H9 (cell line): ENCODE results near the gene TEDDM1. TPM values are rescaled to one million over a fixed set of nuclear protein-coding genes. Genes with fewer than 3 reads are reported as not detected.

Source experiments
- DNase-seq: peaks from one replicate; pipeline ENCODE4 v3.0.0-alpha.2; 2017
- H2AFZ ChIP-seq: one replicate; pipeline ENCODE4 v1.6.1; 2013; ENCODE audit warnings: mild to moderate bottlenecking, low read length, control low read depth, moderate library complexity
- H2AK5ac ChIP-seq: 2 replicates; pipeline ENCODE4 v1.6.1; 2013; ENCODE audit warnings: low read length, control low read depth, mixed read lengths; ENCODE audit not compliant: insufficient read length
- H2BK120ac ChIP-seq: one replicate; pipeline ENCODE4 v1.6.1; 2013; ENCODE audit warnings: low read depth, mild to moderate bottlenecking, low read length, control low read depth, inconsistent platforms; ENCODE audit not compliant: poor library complexity, severe bottlenecking
- H2BK12ac ChIP-seq: 2 replicates; pipeline ENCODE4 v1.6.1; 2013; ENCODE audit warnings: low read length, control low read depth, mixed read lengths, low read depth; ENCODE audit not compliant: insufficient read length
- H2BK15ac ChIP-seq: 2 replicates; pipeline ENCODE4 v1.6.1; 2013; ENCODE audit warnings: low read depth, low read length, control low read depth
- H2BK20ac ChIP-seq: one replicate; pipeline ENCODE4 v1.6.1; 2013; ENCODE audit warnings: low read depth, mild to moderate bottlenecking, low read length, control low read depth, inconsistent platforms; ENCODE audit not compliant: poor library complexity, severe bottlenecking
- H2BK5ac ChIP-seq: 2 replicates; pipeline ENCODE4 v1.6.1; 2013; ENCODE audit warnings: low read length, control low read depth, mixed read lengths; ENCODE audit not compliant: insufficient read length
- H3K14ac ChIP-seq: 2 replicates; pipeline ENCODE4 v1.6.1; 2013; ENCODE audit warnings: low read length, control low read depth; ENCODE audit not compliant: insufficient read depth
- H3K18ac ChIP-seq: 2 replicates; pipeline ENCODE4 v1.6.1; 2013; ENCODE audit warnings: low read depth, mild to moderate bottlenecking, mixed read lengths, low read length, control low read depth; ENCODE audit not compliant: insufficient read length
- H3K23ac ChIP-seq: 2 replicates; pipeline ENCODE4 v1.6.1; 2013; ENCODE audit warnings: low read length, control low read depth, mixed read lengths, low read depth; ENCODE audit not compliant: insufficient read length
- H3K23me2 ChIP-seq: 2 replicates; pipeline ENCODE4 v1.6.1; 2013; ENCODE audit warnings: low read depth, mild to moderate bottlenecking, mixed read lengths, low read length, control low read depth; ENCODE audit not compliant: insufficient read length, poor library complexity, severe bottlenecking
- H3K27ac ChIP-seq: 2 replicates; pipeline ENCODE4 v1.5.1; 2013; ENCODE audit warnings: low read length, control low read depth, mixed read lengths, low read depth; ENCODE audit not compliant: insufficient read length
- H3K27me3 ChIP-seq: 2 replicates; pipeline ENCODE4 v1.6.1; 2013; ENCODE audit warnings: low read length, control low read depth, inconsistent platforms; ENCODE audit not compliant: insufficient read depth
- H3K4ac ChIP-seq: 2 replicates; pipeline ENCODE4 v1.6.1; 2013; ENCODE audit warnings: low read depth, mild to moderate bottlenecking, control low read depth, inconsistent platforms, low read length, moderate library complexity
- H3K4me1 ChIP-seq: 2 replicates; pipeline ENCODE4 v1.6.1; 2013; ENCODE audit warnings: low read length, control low read depth, inconsistent platforms; ENCODE audit not compliant: insufficient read depth
- H3K4me2 ChIP-seq: 2 replicates; pipeline ENCODE4 v1.6.1; 2013; ENCODE audit warnings: low read length, control low read depth, mixed read lengths; ENCODE audit not compliant: insufficient read length, insufficient read depth
- H3K56ac ChIP-seq: 2 replicates; pipeline ENCODE4 v1.6.1; 2013; ENCODE audit warnings: low read depth, mild to moderate bottlenecking, mixed read lengths, low read length, control low read depth; ENCODE audit not compliant: insufficient read length
- H3K79me1 ChIP-seq: 2 replicates; pipeline ENCODE4 v1.6.1; 2013; ENCODE audit warnings: low read depth, mild to moderate bottlenecking, moderate library complexity, low read length, control low read depth, inconsistent platforms; ENCODE audit not compliant: insufficient read depth, poor library complexity, severe bottlenecking
- H3K79me2 ChIP-seq: 2 replicates; pipeline ENCODE4 v1.6.1; 2013; ENCODE audit warnings: low read length, control low read depth, inconsistent platforms; ENCODE audit not compliant: insufficient read depth
- H3K9ac ChIP-seq: 2 replicates; pipeline ENCODE4 v1.6.1; 2013; ENCODE audit warnings: low read length, control low read depth, mixed read lengths; ENCODE audit not compliant: insufficient read length; ENCODE audit errors: extremely low read depth
- H3K9me3 ChIP-seq: one replicate; pipeline ENCODE4 v1.6.1; 2013; ENCODE audit warnings: low read depth, low read length, inconsistent platforms; ENCODE audit not compliant: control insufficient read depth
- H3T11ph ChIP-seq: one replicate; pipeline ENCODE4 v1.6.1; 2013; ENCODE audit warnings: mild to moderate bottlenecking, low read length, control low read depth, inconsistent platforms
- H4K20me1 ChIP-seq: one replicate; pipeline ENCODE4 v1.6.1; 2013; ENCODE audit not compliant: control insufficient read depth, insufficient read length, insufficient read depth
- H4K5ac ChIP-seq: 2 replicates; pipeline ENCODE4 v1.6.1; 2013; ENCODE audit warnings: low read depth, mild to moderate bottlenecking, mixed read lengths, low read length, control low read depth; ENCODE audit not compliant: insufficient read length
- H4K8ac ChIP-seq: replicated peaks from 2 replicates; pipeline ENCODE4 v1.6.1; 2013; ENCODE audit warnings: low read length, control low read depth, mixed read lengths, low read depth; ENCODE audit not compliant: insufficient read length
- H4K91ac ChIP-seq: 2 replicates; pipeline ENCODE4 v1.6.1; 2013; ENCODE audit warnings: low read depth, mild to moderate bottlenecking, moderate library complexity, mixed read lengths, low read length, control low read depth; ENCODE audit not compliant: insufficient read length
- H3K27ac Mint-ChIP-seq, 3 experiments: 2 replicates in 2 of 3; 3 replicates in 1 of 3; pipeline ENCODE4 v1.8.0; 2020 to 2021; ENCODE audit warnings: mixed read lengths in 3 of 3, mild to moderate bottlenecking in 1 of 3, moderate library complexity in 1 of 3
- H3K27me3 Mint-ChIP-seq: 2 replicates; pipeline ENCODE4 v1.8.0; 2021; ENCODE audit warnings: low read depth, mild to moderate bottlenecking, moderate library complexity, mixed read lengths
- H3K36me3 Mint-ChIP-seq, 3 experiments: 2 replicates in 2 of 3; 3 replicates in 1 of 3; pipeline ENCODE4 v1.8.0; 2020 to 2021; ENCODE audit warnings: low read depth in 3 of 3, mixed read lengths in 3 of 3; ENCODE audit not compliant: insufficient read depth in 1 of 3
- H3K4me1 Mint-ChIP-seq, 2 experiments: 2 replicates each; pipeline ENCODE4 v1.8.0; 2020; ENCODE audit warnings: mixed read lengths in 2 of 2
- H3K4me3 Mint-ChIP-seq, 2 experiments: 2 replicates in 1 of 2; 3 replicates in 1 of 2; pipeline ENCODE4 v1.8.0; 2020 to 2021; ENCODE audit warnings: mild to moderate bottlenecking in 2 of 2, mixed read lengths in 2 of 2, moderate library complexity in 1 of 2
- H3K9me3 Mint-ChIP-seq, 2 experiments: 2 replicates in 1 of 2; 3 replicates in 1 of 2; pipeline ENCODE4 v1.8.0; 2020; ENCODE audit warnings: mild to moderate bottlenecking in 2 of 2, mixed read lengths in 2 of 2, moderate library complexity in 1 of 2
- WGBS: extraction: QIAGEN DNeasy Blood & Tissue Kit; methylation state at CpG from one replicate; pipeline ENCODE4 v1.1.7; 2013; ENCODE audit warnings: missing lambda C conversion rate, low lambda C conversion rate, mixed read lengths; ENCODE audit not compliant: insufficient read length; ENCODE audit errors: extremely low coverage; 5-methylcytosine and 5-hydroxymethylcytosine counted together
- total RNA-seq: library from RNA; stranded (reverse); gene quantifications from 2 replicates; pipeline ENCODE4 v1.2.1, GENCODE V29; 2021
- TF ChIP-seq, protein P1 (sequence below): fragments of 200-600 bp; sonication (generic); conservative IDR thresholded peaks from 3 replicates; pipeline ENCODE4 v1.8.0; 2021; ENCODE audit warnings: antibody characterized with exemption, mild to moderate bottlenecking

The TEDDM1 gene
- total RNA-seq, 1 experiment from 2014 or later: not detected

DNA sequence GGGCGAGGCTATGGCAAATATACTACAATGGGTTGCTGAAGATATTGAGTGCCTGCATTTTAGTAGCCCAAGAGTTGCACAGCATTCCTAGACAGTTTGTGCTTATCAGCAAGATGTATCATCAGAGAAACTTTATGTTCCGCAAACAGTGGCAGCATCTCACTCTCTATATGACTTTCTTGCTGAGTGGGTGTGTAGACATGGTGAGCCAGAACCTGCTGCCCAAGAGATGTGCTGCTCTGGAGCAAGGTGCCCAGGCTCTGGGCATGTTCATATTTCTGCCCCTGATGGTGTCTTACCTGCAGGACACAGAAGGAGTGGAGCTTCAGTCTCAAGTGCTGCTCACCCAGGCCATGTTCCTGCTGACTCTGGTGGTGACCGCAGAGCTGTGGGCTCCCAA is 41.3 kb upstream of the TEDDM1 start:
- no peak overlapping the region for H3K4ac ChIP-seq
- no peak overlapping the region for H4K5ac ChIP-seq
- H3K18ac ChIP-seq: no peak overlapping the region
- no peak overlapping the region for H2BK12ac ChIP-seq
- H3K9ac ChIP-seq: no peak overlapping the region
- H3K79me1 ChIP-seq: no peaks in the 10 kb centered on the region
- no peak overlapping the region for H2BK20ac ChIP-seq
- H3K36me3 Mint-ChIP-seq: peaks cover 4 to 10% (median 10%) of the 10 kb centered on the region in 3 experiments; a peak in 6 of 7 replicates
- H2AFZ ChIP-seq: no peak overlapping the region
- no peak for DNase-seq
- H3K4me1 ChIP-seq: no peaks in the 10 kb centered on the region
- H3K23ac ChIP-seq: no peak overlapping the region
- H3K27ac Mint-ChIP-seq: no peak overlapping the region
- H3T11ph ChIP-seq: no peak overlapping the region
- H3K27me3 ChIP-seq: no peaks in the 10 kb centered on the region
- H4K91ac ChIP-seq: no peak overlapping the region
- peaks cover 2% of the 10 kb centered on the region; the same call in 1 of the 2 replicates for H3K27me3 Mint-ChIP-seq
- no peak overlapping the region for H4K8ac ChIP-seq
- H3K27ac ChIP-seq: no peak overlapping the region
- peaks cover 12 to 23% of the 10 kb centered on the region in 2 experiments for H3K4me1 Mint-ChIP-seq
- H2BK15ac ChIP-seq: no peak overlapping the region
- H3K14ac ChIP-seq: no peak overlapping the region
- H4K20me1 ChIP-seq: no peaks in the 10 kb centered on the region
- H3K9me3 Mint-ChIP-seq: peaks cover 20 to 21% of the 10 kb centered on the region in 2 experiments
- no peaks in the 10 kb centered on the region for H3K23me2 ChIP-seq
- no peaks in the 10 kb centered on the region for H3K9me3 ChIP-seq
- H3K4me2 ChIP-seq: no peak overlapping the region
- no peaks in the 10 kb centered on the region for H3K79me2 ChIP-seq
- H2BK120ac ChIP-seq: no peak overlapping the region
- H2BK5ac ChIP-seq: no peak overlapping the region
- no peak overlapping the region for H3K4me3 Mint-ChIP-seq
- TF ChIP-seq, protein P1, sequence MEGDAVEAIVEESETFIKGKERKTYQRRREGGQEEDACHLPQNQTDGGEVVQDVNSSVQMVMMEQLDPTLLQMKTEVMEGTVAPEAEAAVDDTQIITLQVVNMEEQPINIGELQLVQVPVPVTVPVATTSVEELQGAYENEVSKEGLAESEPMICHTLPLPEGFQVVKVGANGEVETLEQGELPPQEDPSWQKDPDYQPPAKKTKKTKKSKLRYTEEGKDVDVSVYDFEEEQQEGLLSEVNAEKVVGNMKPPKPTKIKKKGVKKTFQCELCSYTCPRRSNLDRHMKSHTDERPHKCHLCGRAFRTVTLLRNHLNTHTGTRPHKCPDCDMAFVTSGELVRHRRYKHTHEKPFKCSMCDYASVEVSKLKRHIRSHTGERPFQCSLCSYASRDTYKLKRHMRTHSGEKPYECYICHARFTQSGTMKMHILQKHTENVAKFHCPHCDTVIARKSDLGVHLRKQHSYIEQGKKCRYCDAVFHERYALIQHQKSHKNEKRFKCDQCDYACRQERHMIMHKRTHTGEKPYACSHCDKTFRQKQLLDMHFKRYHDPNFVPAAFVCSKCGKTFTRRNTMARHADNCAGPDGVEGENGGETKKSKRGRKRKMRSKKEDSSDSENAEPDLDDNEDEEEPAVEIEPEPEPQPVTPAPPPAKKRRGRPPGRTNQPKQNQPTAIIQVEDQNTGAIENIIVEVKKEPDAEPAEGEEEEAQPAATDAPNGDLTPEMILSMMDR: no peak
- WGBS: no CpG with 5 or more reads among the region's 3 CpGs
- no peak overlapping the region for H2AK5ac ChIP-seq
- no peak overlapping the region for H3K56ac ChIP-seq
